ENCODE measurements around the gene TBC1D2B.
"Not testable (repeated sequence)": the region's sequence is repeated elsewhere in the genome, so short reads cannot be mapped to it uniquely, and the experiment has no call there.

TBC1D2B gene

GRCh38 chr15:77996713-77997171 is 80.8 kb downstream of the TBC1D2B start:
- not testable (repeated sequence) for H3K9me3 Mint-ChIP-seq; H3K4me3 Mint-ChIP-seq; DNase-seq; H3K27ac Mint-ChIP-seq; ATAC-seq (replicated peaks); H3K27me3 Mint-ChIP-seq
- Mint-ChIP-seq H3K4me1 (peaks cover 27 to 28% of the 10 kb centered on the region in 2 donors), H3K36me3 (peaks cover 26 to 35% of the 10 kb centered on the region in 2 donors)

DNA sequence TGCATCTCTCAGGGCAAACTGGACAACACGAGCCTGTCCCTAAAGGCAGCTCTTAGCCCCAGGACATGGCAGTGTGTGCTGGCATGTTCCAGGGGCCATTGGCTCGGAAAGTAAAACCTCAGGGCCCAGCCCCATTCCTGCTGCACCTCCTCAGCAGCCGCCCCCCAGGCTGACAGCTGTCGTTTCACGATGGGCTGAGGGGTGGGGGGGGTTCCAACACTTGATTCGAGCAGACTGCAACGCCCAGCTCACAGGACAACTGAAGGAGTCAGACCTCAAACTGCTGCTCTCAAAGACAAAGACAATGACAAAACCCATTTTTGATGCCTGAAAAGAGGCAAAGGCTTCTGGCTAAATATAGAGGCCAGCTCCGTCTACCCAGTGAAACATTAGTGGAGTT is 81.3 kb downstream of the TBC1D2B start:
- H3K36me3 Mint-ChIP-seq: peaks cover 27 to 30% of the 10 kb centered on the region in 2 donors
- DNase-seq; H3K27ac Mint-ChIP-seq; H3K27me3 Mint-ChIP-seq; H3K9me3 Mint-ChIP-seq; H3K4me3 Mint-ChIP-seq; ATAC-seq (replicated peaks): not testable (repeated sequence)
- peaks cover 30 to 32% of the 10 kb centered on the region in 2 donors for H3K4me1 Mint-ChIP-seq

GRCh38 chr15:77995537-77995918 is 82.0 kb downstream of the TBC1D2B start:
- not testable (repeated sequence) for DNase-seq; H3K4me3 Mint-ChIP-seq; H3K9me3 Mint-ChIP-seq; H3K27ac Mint-ChIP-seq; H3K27me3 Mint-ChIP-seq; ATAC-seq (replicated peaks)
- Mint-ChIP-seq H3K4me1 (peaks cover 32 to 39% of the 10 kb centered on the region in 2 donors), H3K36me3 (peaks cover 23% of the 10 kb centered on the region in 2 donors)

GRCh38 chr15:77994893-77995536 is 82.5 kb downstream of the TBC1D2B start:
- not testable (repeated sequence) for H3K27me3 Mint-ChIP-seq; H3K27ac Mint-ChIP-seq; DNase-seq; H3K9me3 Mint-ChIP-seq; H3K4me3 Mint-ChIP-seq; ATAC-seq (replicated peaks)
- H3K4me1 Mint-ChIP-seq: peaks cover 33 to 44% of the 10 kb centered on the region in 2 donors
- peaks cover 18 to 19% of the 10 kb centered on the region in 2 donors for H3K36me3 Mint-ChIP-seq

DNA sequence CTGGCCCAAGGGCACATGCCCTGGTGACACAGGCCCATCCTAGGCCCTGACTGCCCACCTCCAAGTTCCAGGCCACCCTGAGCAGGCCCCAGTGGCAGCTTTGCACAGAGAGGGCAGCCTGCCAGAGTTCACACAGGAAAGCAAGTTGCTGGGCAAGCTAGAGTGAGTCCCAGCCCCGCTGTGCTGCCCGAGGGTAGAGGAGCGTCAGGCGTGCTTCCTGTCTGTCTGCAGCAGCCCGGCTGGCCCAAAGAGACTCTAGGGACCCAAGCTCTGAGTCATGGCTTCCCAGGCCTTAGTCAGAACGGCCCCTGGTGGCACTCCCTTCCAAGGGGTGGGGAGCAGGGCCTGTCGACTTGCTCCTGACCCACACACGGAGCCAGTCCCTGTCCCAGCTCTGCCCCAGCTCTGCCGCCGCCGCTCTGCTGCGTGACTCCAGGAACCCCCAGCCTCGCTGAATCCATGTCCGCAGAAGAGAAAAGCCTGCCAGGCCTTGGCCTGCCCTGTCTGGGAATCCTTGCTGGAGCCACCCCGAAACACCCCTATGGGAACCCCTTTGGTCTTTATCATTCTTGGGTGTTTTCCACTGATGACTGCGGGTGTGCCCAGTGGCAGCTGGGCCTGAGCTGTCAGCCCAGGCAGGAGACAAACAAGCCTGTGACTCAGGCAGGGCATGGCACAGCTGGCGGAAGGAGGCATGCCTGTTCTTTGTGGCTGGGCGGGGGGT is 83.4 kb downstream of the TBC1D2B start:
- Mint-ChIP-seq H3K36me3 (peaks cover 15% of the 10 kb centered on the region in 2 donors), H3K4me3 (peak overlapping the region; percentile 30 to 41), H3K4me1 (peaks cover 35 to 48% of the 10 kb centered on the region in 2 donors), H3K27ac (peak overlapping the region; percentile 93)
- H3K9me3 Mint-ChIP-seq, H3K27me3 Mint-ChIP-seq: not testable (repeated sequence)
- peak; percentile 84 for DNase-seq
- ATAC-seq (replicated peaks): peak; percentile 95 to 96

GRCh38 chr15:77993374-77993911 is 84.1 kb downstream of the TBC1D2B start:
- no peak for ATAC-seq (replicated peaks)
- peaks cover 13 to 15% of the 10 kb centered on the region in 2 donors for H3K36me3 Mint-ChIP-seq
- H3K4me1 Mint-ChIP-seq: peaks cover 38 to 48% of the 10 kb centered on the region in 2 donors
- H3K4me3 Mint-ChIP-seq: peak overlapping the region; percentile 30 to 41
- peak; percentile 14 for DNase-seq
- no peaks in the 10 kb centered on the region for H3K9me3 Mint-ChIP-seq
- H3K27ac Mint-ChIP-seq: peak overlapping the region; percentile 93
- no peaks in the 10 kb centered on the region for H3K27me3 Mint-ChIP-seq

GRCh38 chr15:77992356-77993222 is 84.9 kb downstream of the TBC1D2B start:
- no peak for ATAC-seq (replicated peaks)
- Mint-ChIP-seq H3K27me3 (no peaks in the 10 kb centered on the region), H3K36me3 (peaks cover 5 to 8% of the 10 kb centered on the region in 2 donors), H3K27ac (peak overlapping the region; percentile 82), H3K4me3 (no peak overlapping the region), H3K4me1 (peaks cover 41 to 48% of the 10 kb centered on the region in 2 donors), H3K9me3 (no peaks in the 10 kb centered on the region)
- DNase-seq: no peak

GRCh38 chr15:77991658-77992201 is 85.8 kb downstream of the TBC1D2B start:
- not testable (repeated sequence) for H3K36me3 Mint-ChIP-seq; ATAC-seq (replicated peaks)

GRCh38 chr15:77991029-77991406 is 86.5 kb downstream of the TBC1D2B start:
- H3K27ac Mint-ChIP-seq: peak overlapping the region; percentile 51
- no peak for DNase-seq
- H3K4me3 Mint-ChIP-seq: no peak overlapping the region
- peaks cover under 1 to 3% of the 10 kb centered on the region in 2 donors for H3K27me3 Mint-ChIP-seq
- peaks cover 41 to 48% of the 10 kb centered on the region in 2 donors for H3K4me1 Mint-ChIP-seq
- ATAC-seq (replicated peaks): no peak
- H3K9me3 Mint-ChIP-seq: no peaks in the 10 kb centered on the region
- peaks cover 0 to 3% of the 10 kb centered on the region in 2 donors for H3K36me3 Mint-ChIP-seq

More at GRCh38 chr15:77991658-77992201, 85.8 kb downstream of the TBC1D2B start:
- not testable (repeated sequence) for H3K27me3 Mint-ChIP-seq, DNase-seq, H3K4me3 Mint-ChIP-seq, H3K27ac Mint-ChIP-seq, H3K9me3 Mint-ChIP-seq
- H3K4me1 Mint-ChIP-seq: peaks cover 41 to 48% of the 10 kb centered on the region in 2 donors

DNA sequence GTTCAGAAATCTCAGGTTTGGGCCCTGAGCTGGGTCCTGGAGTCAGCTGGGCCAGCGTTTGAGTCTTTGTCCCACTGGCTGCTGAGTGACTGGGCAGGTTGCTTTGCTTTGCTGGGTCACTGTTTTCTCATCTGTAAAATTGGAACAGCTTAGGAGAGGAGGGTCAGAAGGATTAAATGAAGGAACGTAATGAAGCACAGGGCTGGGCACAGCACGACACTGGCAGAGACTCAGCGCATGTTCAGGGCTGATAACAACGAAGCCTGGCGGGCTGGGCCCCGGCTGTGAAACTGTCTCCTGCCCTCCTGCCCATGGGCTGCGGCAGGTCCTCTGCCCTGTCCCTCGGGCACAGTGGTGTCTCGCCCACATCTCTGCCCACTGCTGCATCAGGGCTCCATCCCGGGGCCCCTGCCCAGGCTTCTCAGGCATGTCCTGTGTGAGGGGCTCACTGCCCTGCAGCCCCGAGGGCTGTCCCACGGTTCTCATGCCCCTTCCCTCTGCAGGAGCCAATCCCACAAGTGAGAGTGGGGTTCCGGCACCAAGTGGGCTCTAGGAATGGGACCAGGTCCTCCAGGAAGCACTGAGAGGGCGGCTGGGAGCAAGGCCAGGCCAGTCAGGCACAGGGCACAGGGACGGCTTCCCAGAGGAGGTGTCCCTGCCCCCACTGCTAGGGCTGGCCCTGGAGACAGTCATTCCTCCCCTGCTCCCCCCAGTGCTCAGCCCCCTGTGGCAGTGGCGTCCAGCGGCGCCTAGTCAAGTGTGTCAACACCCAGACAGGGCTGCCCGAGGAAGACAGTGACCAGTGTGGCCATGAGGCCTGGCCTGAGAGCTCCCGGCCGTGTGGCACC is 88.0 kb downstream of the TBC1D2B start:
- H3K27me3 Mint-ChIP-seq: peaks cover 5 to 6% of the 10 kb centered on the region in 2 donors
- peaks cover 38 to 46% of the 10 kb centered on the region in 2 donors for H3K4me1 Mint-ChIP-seq
- DNase-seq: no peak
- no peak overlapping the region for H3K27ac Mint-ChIP-seq
- H3K9me3 Mint-ChIP-seq: no peaks in the 10 kb centered on the region
- H3K4me3 Mint-ChIP-seq: no peak overlapping the region
- peaks cover 0 to 3% of the 10 kb centered on the region in 2 donors for H3K36me3 Mint-ChIP-seq
- ATAC-seq (replicated peaks): no peak

DNA sequence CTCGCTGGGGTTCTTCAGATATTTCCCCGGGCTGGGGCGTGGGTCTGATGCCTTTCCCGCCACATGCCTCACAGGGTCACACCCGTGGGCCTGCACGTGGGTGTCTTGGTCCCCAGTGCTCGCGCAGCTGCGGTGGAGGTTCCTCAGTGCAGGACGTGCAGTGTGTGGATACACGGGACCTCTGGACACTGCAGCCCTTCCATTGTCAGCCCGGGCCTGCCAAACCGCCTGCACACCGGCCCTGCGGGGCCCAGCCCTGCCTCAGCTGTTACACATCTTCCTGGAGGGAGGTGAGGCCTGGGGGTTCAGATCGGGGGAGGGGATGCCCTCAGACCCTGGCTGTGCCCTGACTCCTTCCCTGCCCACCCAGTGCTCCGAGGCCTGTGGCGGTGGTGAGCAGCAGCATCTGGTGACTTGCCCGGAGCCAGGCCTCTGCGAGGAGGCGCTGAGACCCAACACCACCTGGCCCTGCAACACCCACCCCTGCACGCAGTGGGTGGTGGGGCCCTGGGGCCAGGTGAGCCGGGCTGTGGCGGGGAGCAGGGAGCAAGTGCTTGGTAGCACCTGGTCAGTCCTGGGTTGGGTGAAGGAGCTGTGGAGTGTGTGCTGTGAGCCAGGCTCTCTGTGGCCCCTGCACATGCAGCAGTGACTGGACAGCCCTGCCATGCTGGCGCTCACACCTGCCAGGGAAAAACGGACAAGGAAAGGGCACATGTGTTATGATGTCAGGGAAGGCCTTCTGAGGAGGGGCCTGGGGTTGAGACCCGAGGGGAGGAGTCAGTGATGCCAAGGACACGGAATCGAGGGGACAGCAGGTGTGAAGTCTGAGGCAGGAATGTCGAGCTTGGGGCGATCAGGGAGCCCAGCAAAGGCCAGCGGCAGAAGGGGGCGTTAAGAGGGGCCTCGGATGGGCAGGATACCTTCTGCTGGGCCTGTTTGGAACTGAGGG is 88.9 kb downstream of the TBC1D2B start:
- ATAC-seq (replicated peaks): no peak
- Mint-ChIP-seq H3K36me3 (peaks cover 0 to 3% of the 10 kb centered on the region in 2 donors), H3K9me3 (no peaks in the 10 kb centered on the region), H3K27ac (peak overlapping the region; percentile 15), H3K27me3 (peaks cover 5 to 12% of the 10 kb centered on the region in 2 donors), H3K4me3 (no peak overlapping the region), H3K4me1 (peaks cover 36 to 42% of the 10 kb centered on the region in 2 donors)
- no peak for DNase-seq

DNA sequence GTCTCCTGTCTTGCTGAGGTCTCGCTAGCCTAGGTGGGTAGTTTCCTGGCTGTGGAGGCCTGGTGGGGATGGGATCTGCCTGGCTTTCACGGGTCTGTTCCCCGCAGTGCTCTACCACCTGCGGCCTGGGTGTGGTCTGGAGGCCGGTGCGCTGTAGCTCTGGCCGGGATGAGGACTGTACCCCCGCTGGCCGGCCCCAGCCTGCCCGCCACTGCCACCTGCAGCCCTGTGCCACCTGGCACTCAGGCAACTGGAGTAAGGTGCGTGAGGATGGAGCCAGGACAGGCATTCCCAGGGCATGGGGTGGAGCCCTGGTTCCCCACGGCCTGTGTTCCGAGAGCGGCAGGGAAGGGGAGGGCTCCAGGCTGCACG is 89.8 kb downstream of the TBC1D2B start:
- Mint-ChIP-seq H3K4me1 (peaks cover 33 to 38% of the 10 kb centered on the region in 2 donors), H3K27me3 (peaks cover 9 to 17% of the 10 kb centered on the region in 2 donors)
- not testable (repeated sequence) for H3K36me3 Mint-ChIP-seq; H3K9me3 Mint-ChIP-seq; ATAC-seq (replicated peaks); DNase-seq; H3K4me3 Mint-ChIP-seq; H3K27ac Mint-ChIP-seq
